GM21367 (cell line): Measurements from ENCODE around the gene CORO2B.
"Not testable (repeated sequence)": the region's sequence is repeated elsewhere in the genome, so short reads cannot be mapped to it uniquely, and the experiment has no call there.

ENCODE experiments used
- ATAC-seq: cut with Tn5 transposase; IDR thresholded peaks from one replicate; pipeline ENCODE4 v1.9.1; 2021; ENCODE audit not compliant: unreplicated experiment

Gene CORO2B

GRCh38 chr15:68604840-68605478 lies 26.2 kb downstream of the CORO2B start:
- not testable (repeated sequence) for ATAC-seq

- ATAC-seq: no peak
These were observed 27.6 kb downstream of the CORO2B start for GRCh38 chr15:68606375-68606774.

DNA sequence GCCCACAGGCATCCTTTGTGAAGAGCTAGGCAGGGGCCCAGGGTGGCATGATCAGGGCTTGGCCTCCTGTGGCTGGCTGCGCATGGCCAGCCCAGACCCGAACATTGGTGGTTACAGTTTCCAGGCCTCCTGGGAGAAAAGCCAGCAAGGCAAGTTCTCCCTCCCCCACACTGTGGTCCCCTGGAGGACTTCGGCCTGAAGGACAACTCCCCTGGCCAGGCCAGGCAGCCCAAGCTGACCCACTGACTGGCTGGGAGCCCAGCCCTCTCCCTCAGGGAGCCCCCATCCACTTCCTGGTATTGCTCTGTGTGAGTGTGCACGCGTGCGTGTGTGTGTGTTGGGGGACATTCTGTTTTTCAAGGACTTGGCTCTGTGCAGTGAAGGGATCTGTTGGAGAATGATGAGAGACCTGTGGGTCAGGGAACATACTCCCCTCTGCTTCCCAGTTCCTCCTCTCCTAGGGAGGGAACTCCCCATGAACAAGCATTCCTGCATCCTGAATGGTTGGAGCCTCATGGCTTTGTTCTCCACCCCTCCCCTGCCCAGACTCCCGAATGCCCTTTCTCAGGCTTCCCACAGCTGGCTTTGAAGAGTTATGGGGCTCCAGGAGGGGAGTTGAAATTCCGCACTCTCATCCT lies 29.5 kb downstream of the CORO2B start:
- no peak for ATAC-seq

GRCh38 chr15:68608844-68609232 lies 30.0 kb downstream of the CORO2B start:
- ATAC-seq: no peak

DNA sequence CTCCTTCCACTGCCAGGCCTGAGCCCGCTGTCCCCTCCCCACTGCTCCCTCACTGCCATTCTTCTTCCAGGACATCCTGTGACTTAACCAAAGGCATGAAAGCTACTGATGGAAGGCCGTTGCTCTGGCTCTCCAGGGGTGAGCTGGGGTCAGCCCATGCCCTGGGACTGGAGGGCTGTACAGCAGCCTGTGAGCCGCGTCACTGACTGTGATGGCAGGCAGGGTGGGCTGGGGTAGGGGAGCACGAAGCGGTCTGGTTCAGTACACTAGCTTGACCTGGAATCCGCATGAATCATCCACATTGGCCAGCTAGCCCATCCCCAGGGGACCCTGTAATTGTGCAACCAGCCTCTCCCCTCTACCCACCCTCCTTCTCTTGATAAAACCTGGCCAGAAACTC lies 30.8 kb downstream of the CORO2B start:
- ATAC-seq: no peak

- ATAC-seq: no peak
These were observed 32.0 kb downstream of the CORO2B start for GRCh38 chr15:68610825-68611224.

DNA sequence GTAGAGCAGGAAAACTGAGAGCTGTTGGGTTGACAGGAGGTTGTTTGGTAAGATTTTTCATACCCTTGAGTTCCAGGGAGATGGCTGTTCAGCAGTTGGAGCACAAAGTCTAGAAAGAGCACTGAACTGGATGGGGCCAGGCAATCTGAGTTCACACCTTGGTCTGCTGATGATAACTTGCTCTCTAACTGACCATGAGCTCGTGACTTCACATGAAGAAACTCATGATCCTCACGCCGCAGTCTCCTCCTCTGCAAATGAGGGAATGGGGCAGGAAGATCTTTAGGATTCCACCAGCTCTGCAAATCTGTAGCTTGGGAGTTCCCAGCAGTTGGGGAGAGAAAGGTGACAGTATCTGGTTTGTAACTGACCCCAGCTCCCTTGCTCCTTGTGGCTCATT lies 33.7 kb downstream of the CORO2B start:
- ATAC-seq: no peak

- no peak for ATAC-seq
These were observed 34.4 kb downstream of the CORO2B start for GRCh38 chr15:68612979-68613740.

- no peak for ATAC-seq
These were observed 35.7 kb downstream of the CORO2B start for GRCh38 chr15:68614286-68615035.

GRCh38 chr15:68615301-68615700 lies 36.5 kb downstream of the CORO2B start:
- no peak for ATAC-seq

DNA sequence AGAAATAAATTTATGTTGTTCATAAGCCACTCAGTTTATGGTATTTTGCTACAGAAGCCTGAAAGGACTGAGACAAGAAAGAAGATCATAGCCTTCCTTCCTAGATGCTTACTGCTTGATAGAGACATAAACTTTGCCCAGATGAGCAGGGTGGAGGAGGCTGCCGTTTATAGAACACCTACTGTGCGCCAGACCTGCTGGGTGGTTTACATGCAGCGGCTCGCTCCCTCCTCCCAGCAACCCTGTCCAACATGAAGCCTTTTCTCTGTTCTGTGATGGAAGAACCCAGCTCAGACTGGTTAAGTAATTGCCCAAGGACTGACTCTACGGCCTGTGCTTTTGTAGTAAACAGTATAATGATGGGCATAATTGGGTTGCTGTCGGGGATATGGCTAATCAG lies 37.0 kb downstream of the CORO2B start:
- ATAC-seq: no peak

DNA sequence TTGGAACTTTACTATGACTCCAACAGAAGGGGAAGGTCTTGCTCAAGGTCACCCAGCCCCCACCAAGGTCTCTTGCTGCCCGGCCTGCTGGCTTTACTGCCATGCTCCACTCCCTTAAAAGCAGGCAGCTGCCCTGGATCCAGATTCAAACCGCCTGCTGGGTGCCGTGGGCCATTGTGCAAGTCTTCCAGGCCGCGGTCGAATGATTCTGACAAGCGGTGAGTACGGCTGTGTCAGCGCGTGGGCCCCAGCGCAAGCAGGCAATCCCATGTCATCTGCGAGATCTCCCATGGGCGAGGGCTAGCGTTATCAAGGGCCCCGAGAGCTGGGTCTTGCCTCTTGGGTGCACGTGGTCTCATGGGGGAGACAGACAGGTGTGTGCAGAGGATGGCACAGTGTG lies 37.6 kb downstream of the CORO2B start:
- ATAC-seq: no peak

DNA sequence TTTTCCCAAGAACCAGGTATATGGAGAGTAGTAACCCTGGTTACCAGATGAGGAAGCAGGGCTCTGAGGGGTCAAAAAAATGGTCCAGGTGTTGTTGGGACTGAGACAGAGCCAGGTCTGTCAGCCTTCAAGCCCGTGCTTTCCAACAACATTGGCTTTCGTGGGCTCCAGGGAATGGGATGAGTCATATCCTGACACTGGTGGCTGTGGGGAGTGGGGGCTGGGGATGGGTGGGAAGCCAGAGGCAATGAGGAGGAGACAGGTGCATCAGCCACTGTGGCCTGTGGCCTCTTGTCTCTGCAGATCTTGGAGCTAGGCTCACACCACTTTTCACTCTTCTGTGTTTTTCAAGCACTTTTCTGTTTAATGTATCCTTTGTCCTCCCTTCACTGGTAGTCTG lies 38.2 kb downstream of the CORO2B start:
- ATAC-seq: no peak

DNA sequence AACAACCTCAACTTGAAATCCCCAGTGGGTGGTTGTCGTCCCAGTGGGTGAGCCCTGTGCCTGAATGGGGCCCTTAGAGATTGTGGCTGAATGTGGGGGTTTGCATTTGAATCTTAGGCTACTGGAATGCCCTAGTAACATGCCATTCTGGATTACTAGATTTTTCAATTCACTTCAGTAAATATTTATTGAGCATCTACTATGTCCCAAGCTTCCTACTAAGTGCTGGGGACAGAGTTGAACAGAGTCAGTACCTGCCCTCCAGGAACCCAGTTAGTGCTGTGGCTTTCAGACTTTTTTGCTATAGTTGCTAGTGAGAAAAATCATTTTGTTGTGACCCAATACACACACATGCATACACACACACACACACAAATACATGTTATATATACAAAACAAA lies 39.0 kb downstream of the CORO2B start:
- ATAC-seq: no peak

GRCh38 chr15:68618394-68618793 lies 39.6 kb downstream of the CORO2B start:
- no peak for ATAC-seq

GRCh38 chr15:68618908-68619698 lies 40.3 kb downstream of the CORO2B start:
- ATAC-seq: no peak

DNA sequence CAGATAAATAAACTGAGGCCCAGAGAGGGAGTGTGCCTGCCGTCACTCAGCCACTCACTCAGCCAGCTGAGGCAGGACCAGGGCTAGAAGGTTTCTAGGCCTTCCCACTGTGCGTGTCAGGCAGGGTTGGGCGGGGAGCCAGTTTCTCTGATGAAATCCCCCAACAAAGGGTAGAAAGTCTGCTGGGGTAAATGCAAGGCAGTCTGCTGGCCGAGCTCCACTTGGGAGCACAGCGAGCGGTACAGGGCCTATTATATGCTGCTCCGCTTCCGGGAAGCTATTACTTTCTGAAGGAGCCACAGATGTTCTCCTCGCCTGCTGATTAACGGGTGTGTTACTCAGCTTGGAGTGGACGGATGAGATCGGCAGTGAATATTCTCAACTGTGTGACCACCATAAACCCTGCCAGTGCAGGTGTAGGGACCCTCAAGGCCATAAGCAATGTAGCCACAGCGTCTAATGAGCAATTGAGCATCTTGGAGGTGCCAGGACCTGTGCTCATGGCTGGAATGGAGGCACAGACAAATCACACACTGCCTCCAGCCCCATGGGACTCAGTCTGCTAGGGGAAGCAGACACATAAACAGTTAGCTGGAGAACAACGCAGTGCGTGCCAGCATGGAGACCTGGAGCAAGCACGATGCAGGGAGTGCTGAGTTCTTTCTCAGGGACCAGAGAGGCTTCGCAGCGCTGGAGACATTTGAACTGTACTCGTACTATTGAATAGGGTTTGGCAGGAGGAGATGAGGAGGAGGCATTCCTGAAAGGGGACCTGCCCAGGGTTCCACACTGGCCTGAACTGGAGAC lies 42.1 kb downstream of the CORO2B start:
- no peak for ATAC-seq

- ATAC-seq: no peak
These were observed 42.7 kb downstream of the CORO2B start for GRCh38 chr15:68621535-68621934.

DNA sequence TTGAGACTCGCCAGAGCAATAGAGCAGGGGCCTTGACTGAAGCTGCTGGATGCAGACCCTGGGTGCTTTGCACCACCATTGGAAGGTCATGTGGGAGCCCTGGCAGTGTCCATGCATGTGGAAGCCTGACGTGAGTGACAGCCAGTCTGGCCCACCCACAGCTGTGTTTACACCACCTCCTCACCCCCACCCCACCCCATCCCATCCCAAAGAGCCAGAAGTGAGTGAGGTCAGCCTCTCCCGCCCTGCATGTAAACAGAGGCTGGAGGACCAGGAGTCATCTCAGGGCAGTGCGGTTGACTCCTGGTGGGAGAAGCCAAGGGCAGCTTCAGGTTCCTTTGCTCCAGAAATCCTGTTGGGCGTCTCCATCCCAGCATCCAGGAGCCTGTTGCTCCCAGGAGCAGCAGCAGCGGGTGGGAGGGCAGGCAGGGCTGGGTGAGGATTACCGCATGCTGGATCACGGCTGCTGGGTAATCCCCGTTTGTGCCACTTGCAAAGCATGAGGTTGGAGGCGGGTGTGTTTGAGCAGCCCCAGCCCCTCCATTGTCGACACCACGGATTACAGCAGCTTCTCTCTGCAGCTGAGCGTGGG lies 44.6 kb downstream of the CORO2B start:
- ATAC-seq: no peak

DNA sequence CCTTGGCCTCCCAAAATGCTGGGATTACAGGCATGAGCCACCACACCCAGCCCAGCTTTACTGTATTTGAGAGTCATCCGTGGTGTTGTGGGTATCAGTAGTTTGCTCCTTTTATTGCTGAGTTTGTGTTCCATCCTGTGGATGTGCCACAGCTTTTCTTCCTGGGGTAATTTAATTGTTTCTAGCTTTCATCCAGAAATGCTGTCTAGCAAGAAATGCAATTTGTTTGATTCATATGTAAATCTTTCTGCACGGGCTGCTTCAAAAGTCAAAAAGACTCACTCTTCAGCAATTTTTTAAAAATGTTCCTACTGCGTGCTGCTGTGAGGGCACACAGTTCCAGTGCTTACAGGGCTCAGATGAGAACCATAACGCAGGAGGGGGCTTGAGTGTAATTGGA lies 47.1 kb downstream of the CORO2B start:
- no peak for ATAC-seq
